ENCODE results near the gene SLC30A9. TPM values are rescaled to one million over a fixed set of nuclear protein-coding genes. Genes with fewer than 3 reads are reported as not detected.

The SLC30A9 gene
- total RNA-seq, 2 donors from 2014 or later: 61.4 to 71.6 TPM

DNA sequence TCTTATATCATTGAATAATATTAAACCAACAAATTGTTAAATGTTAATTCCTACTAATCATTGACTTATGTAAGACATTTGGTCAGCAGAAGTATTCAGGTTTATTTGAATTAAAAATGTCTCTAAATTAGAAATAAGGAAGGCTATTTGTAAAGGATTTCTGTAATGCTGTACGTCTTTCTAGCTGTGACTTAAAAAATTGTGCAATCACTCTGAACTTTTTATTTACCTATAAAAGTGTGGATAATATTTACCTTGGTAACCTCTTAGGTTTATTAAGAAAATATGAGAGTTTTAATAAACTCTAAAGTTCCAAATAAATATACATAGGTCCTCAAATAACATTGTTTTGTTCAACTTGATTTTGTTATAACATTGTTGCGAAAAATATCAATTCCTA, 76.9 kb downstream of the SLC30A9 start:
- intact Hi-C loops (cut with DNase I): no loop called here
- TF ChIP-seq POLR2AphosphoS5 (IDR thresholded peaks at IDR 0.05) (no peak), POLR2A (IDR thresholded peaks at IDR 0.05) (no peak)
- TF ChIP-seq, protein P1, sequence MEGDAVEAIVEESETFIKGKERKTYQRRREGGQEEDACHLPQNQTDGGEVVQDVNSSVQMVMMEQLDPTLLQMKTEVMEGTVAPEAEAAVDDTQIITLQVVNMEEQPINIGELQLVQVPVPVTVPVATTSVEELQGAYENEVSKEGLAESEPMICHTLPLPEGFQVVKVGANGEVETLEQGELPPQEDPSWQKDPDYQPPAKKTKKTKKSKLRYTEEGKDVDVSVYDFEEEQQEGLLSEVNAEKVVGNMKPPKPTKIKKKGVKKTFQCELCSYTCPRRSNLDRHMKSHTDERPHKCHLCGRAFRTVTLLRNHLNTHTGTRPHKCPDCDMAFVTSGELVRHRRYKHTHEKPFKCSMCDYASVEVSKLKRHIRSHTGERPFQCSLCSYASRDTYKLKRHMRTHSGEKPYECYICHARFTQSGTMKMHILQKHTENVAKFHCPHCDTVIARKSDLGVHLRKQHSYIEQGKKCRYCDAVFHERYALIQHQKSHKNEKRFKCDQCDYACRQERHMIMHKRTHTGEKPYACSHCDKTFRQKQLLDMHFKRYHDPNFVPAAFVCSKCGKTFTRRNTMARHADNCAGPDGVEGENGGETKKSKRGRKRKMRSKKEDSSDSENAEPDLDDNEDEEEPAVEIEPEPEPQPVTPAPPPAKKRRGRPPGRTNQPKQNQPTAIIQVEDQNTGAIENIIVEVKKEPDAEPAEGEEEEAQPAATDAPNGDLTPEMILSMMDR (IDR thresholded peaks at IDR 0.05): no peak
- Histone ChIP-seq H3K36me3 (no peaks in the 10 kb centered on the region), H3K27me3 (replicated peaks; ENCODE audit: insufficient read depth) (no peaks in the 10 kb centered on the region), H3K9me3 (no peaks in the 10 kb centered on the region), H3K4me3 (no peak overlapping the region), H3K4me1 (replicated peaks) (no peaks in the 10 kb centered on the region), H3K27ac (no peak overlapping the region)
- no peak for DNase-seq (ENCODE audit: low spot score)
- 38% methylated on average over 2 of the region's 2 CpGs for whole genome bisulfite sequencing

DNA sequence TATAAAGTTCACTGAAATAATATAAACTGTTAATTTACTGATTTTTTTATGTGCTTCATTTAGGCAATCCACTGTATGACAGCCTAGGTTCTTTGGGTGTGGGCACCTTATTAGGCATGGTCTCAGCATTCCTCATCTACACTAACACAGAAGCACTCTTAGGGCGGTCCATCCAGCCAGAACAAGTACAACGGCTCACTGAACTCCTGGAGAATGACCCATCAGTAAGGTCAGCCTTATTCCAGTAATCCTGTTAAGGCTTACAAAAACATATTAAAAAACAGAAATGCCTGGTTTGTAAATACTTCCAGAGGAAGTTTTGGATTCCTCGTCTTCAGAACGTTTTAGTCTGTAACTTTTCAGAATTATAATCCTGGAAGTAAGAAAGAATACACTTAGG, 80.1 kb downstream of the SLC30A9 start:
- no peak for DNase-seq (ENCODE audit: low spot score)
- no peaks in the 10 kb centered on the region for H3K9me3 ChIP-seq
- intact Hi-C loops (cut with DNase I): no loop called here
- H3K4me1 ChIP-seq (replicated peaks): no peaks in the 10 kb centered on the region
- H3K27me3 ChIP-seq (replicated peaks; ENCODE audit: insufficient read depth): no peaks in the 10 kb centered on the region
- TF ChIP-seq POLR2AphosphoS5 (IDR thresholded peaks at IDR 0.05) (no peak), POLR2A (IDR thresholded peaks at IDR 0.05) (no peak)
- TF ChIP-seq, protein P1 (IDR thresholded peaks at IDR 0.05): no peak
- H3K27ac ChIP-seq: no peak overlapping the region
- no peak overlapping the region for H3K4me3 ChIP-seq
- 86% methylated on average over 4 of the region's 4 CpGs for WGBS
- no peaks in the 10 kb centered on the region for H3K36me3 ChIP-seq

DNA sequence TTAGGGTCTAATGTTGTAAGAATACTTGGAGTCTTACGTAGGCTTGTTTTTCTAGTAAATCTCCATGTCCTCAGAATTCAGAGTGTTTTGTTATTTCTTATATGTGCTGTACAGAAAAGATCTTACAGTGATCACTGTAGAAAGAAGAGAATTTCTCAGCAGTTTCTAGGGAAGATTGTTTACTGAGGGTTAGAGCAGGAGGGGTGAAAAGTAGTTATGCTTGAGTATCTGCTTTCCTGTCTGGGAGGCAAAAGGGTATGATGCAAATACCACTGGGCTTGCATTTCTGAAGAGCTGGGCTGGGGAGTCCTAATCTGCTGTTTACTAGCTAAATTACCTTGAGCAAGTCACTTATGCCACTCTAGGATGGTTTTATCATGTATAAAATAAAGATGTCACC, 84.0 kb downstream of the SLC30A9 start:
- TF ChIP-seq POLR2AphosphoS5 (IDR thresholded peaks at IDR 0.05) (no peak), POLR2A (IDR thresholded peaks at IDR 0.05) (no peak)
- TF ChIP-seq, protein P1 (IDR thresholded peaks at IDR 0.05): no peak
- 93% methylated on average over 1 of the region's 1 CpG for WGBS
- no peak overlapping the region for H3K4me3 ChIP-seq
- no peaks in the 10 kb centered on the region for H3K9me3 ChIP-seq
- H3K36me3 ChIP-seq: no peaks in the 10 kb centered on the region
- no peak overlapping the region for H3K27ac ChIP-seq
- no peaks in the 10 kb centered on the region for H3K27me3 ChIP-seq (replicated peaks; ENCODE audit: insufficient read depth)
- intact Hi-C loops (cut with DNase I): no loop called here
- no peaks in the 10 kb centered on the region for H3K4me1 ChIP-seq (replicated peaks)
- DNase-seq (ENCODE audit: low spot score): no peak

GRCh38 chr4:42078184-42078801, 88.0 kb downstream of the SLC30A9 start:
- DNase-seq (ENCODE audit: low spot score): no peak
- TF ChIP-seq POLR2A (IDR thresholded peaks at IDR 0.05) (no peak), POLR2AphosphoS5 (IDR thresholded peaks at IDR 0.05) (no peak)
- TF ChIP-seq, protein P1 (IDR thresholded peaks at IDR 0.05): no peak
- intact Hi-C loops (cut with DNase I): no loop called here
- no peak overlapping the region for H3K4me3 ChIP-seq
- H3K9me3 ChIP-seq: no peaks in the 10 kb centered on the region
- no peak overlapping the region for H3K27ac ChIP-seq
- no peaks in the 10 kb centered on the region for H3K27me3 ChIP-seq (replicated peaks; ENCODE audit: insufficient read depth)
- H3K4me1 ChIP-seq (replicated peaks): no peaks in the 10 kb centered on the region
- no peaks in the 10 kb centered on the region for H3K36me3 ChIP-seq

DNA sequence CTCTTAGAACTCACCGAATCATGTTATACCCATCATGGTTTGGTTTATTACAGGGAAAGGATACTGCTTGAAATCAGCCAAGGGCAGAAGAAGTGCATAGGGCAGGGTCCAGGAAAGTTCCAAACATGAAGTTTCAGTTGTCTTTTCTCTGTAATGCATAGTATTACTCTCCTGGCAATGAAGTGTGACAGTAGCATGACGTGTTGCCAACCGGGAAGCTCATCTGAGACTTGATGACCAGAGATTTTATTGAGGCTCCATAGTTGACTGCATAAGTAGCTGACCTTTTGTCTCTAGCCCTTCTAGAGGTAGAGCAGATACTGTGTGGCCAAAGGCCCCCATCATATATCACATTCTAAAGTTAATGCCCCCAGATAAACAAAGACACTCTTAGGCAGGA, 90.0 kb downstream of the SLC30A9 start:
- Histone ChIP-seq H3K36me3 (no peaks in the 10 kb centered on the region), H3K4me3 (no peak overlapping the region)
- WGBS: 90% methylated on average over 3 of the region's 3 CpGs

More for the DNA sequence above, 90.0 kb downstream of the SLC30A9 start:
- H3K27ac ChIP-seq: no peak overlapping the region
- intact Hi-C loops (cut with DNase I): no loop called here
- DNase-seq (ENCODE audit: low spot score): no peak
- TF ChIP-seq POLR2A (IDR thresholded peaks at IDR 0.05) (no peak), POLR2AphosphoS5 (IDR thresholded peaks at IDR 0.05) (no peak)
- TF ChIP-seq, protein P1 (IDR thresholded peaks at IDR 0.05): no peak
- H3K9me3 ChIP-seq: no peaks in the 10 kb centered on the region
- H3K27me3 ChIP-seq (replicated peaks; ENCODE audit: insufficient read depth): no peaks in the 10 kb centered on the region
- H3K4me1 ChIP-seq (replicated peaks): no peaks in the 10 kb centered on the region

All from prostate gland (tissue), 2 donors.